WTC11 (cell line): ENCODE results near the gene FAM149B1.

ENCODE experiments used
- ZNF423 ChIP-seq: fragments of 250-450 bp; sonication (Bioruptor Pico); IDR thresholded peaks from 2 replicates; pipeline ENCODE4 v2.1.2; 2022; ENCODE audit warnings: mild to moderate bottlenecking, moderate library complexity
- TF ChIP-seq, protein P1 (sequence below): fragments of 200-600 bp; IDR thresholded peaks from 2 replicates; pipeline ENCODE4 v1.8.0; 2022; ENCODE audit warnings: antibody characterized with exemption
- TF ChIP-seq, protein P2 (sequence below): sonication (generic); formaldehyde crosslinking; IDR thresholded peaks from 2 replicates; pipeline ENCODE4 v1.8.1; 2022; ENCODE audit warnings: low read depth, missing genetic modification reagents, borderline replicate concordance
- TF ChIP-seq, protein P3 (sequence below): sonication (generic); formaldehyde crosslinking; IDR thresholded peaks from 2 replicates; pipeline ENCODE4 v1.8.0; 2023; ENCODE audit warnings: mild to moderate bottlenecking, missing genetic modification reagents
- TF ChIP-seq, protein P4 (sequence below): sonication (generic); formaldehyde crosslinking; IDR thresholded peaks from 2 replicates; pipeline ENCODE4 v1.8.1; 2023; ENCODE audit warnings: mild to moderate bottlenecking, missing genetic modification reagents, moderate library complexity

DNA sequence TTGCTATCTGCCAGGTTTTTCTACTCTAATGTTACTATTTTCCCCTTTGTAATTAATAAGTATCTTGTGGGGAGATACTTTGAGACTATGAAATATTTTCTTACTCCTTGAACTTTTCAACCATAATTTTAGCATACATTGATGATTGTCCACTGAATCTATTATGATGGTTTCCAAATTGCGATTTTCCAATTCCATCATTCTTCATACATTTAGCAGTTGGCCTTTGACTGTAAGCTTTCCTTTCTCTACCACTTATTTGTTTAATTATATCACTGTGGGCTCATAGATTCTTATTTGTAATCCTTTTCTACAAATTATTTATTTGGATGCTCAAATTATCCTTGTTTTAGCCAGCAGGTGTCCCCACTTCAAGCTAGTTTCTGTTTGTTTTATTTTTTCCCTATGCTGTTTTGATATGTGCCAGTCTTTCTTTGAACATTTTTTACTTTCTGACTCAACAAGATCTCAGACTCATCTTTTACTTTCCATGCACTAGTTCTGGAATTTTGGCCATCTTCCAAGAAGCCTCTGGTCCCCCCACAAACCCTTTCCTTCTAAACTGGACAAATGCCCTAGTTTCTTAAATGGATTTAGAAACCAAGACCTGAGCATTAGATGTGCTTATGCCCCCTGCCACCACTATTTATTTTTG is 95.9 kb downstream of the FAM149B1 start:
- TF ChIP-seq, protein P1, sequence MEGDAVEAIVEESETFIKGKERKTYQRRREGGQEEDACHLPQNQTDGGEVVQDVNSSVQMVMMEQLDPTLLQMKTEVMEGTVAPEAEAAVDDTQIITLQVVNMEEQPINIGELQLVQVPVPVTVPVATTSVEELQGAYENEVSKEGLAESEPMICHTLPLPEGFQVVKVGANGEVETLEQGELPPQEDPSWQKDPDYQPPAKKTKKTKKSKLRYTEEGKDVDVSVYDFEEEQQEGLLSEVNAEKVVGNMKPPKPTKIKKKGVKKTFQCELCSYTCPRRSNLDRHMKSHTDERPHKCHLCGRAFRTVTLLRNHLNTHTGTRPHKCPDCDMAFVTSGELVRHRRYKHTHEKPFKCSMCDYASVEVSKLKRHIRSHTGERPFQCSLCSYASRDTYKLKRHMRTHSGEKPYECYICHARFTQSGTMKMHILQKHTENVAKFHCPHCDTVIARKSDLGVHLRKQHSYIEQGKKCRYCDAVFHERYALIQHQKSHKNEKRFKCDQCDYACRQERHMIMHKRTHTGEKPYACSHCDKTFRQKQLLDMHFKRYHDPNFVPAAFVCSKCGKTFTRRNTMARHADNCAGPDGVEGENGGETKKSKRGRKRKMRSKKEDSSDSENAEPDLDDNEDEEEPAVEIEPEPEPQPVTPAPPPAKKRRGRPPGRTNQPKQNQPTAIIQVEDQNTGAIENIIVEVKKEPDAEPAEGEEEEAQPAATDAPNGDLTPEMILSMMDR, result 0 out of 2 replicates have a peak, but pooled peaks have one; percentile 24
- TF ChIP-seq ZNF423 (CRISPR knock-in tag), result no peak
- TF ChIP-seq, protein P2, sequence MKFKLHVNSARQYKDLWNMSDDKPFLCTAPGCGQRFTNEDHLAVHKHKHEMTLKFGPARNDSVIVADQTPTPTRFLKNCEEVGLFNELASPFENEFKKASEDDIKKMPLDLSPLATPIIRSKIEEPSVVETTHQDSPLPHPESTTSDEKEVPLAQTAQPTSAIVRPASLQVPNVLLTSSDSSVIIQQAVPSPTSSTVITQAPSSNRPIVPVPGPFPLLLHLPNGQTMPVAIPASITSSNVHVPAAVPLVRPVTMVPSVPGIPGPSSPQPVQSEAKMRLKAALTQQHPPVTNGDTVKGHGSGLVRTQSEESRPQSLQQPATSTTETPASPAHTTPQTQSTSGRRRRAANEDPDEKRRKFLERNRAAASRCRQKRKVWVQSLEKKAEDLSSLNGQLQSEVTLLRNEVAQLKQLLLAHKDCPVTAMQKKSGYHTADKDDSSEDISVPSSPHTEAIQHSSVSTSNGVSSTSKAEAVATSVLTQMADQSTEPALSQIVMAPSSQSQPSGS (CRISPR knock-in tag), result no peak
- TF ChIP-seq, protein P3, sequence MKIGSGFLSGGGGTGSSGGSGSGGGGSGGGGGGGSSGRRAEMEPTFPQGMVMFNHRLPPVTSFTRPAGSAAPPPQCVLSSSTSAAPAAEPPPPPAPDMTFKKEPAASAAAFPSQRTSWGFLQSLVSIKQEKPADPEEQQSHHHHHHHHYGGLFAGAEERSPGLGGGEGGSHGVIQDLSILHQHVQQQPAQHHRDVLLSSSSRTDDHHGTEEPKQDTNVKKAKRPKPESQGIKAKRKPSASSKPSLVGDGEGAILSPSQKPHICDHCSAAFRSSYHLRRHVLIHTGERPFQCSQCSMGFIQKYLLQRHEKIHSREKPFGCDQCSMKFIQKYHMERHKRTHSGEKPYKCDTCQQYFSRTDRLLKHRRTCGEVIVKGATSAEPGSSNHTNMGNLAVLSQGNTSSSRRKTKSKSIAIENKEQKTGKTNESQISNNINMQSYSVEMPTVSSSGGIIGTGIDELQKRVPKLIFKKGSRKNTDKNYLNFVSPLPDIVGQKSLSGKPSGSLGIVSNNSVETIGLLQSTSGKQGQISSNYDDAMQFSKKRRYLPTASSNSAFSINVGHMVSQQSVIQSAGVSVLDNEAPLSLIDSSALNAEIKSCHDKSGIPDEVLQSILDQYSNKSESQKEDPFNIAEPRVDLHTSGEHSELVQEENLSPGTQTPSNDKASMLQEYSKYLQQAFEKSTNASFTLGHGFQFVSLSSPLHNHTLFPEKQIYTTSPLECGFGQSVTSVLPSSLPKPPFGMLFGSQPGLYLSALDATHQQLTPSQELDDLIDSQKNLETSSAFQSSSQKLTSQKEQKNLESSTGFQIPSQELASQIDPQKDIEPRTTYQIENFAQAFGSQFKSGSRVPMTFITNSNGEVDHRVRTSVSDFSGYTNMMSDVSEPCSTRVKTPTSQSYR (CRISPR knock-in tag), result no peak
- TF ChIP-seq, protein P4, sequence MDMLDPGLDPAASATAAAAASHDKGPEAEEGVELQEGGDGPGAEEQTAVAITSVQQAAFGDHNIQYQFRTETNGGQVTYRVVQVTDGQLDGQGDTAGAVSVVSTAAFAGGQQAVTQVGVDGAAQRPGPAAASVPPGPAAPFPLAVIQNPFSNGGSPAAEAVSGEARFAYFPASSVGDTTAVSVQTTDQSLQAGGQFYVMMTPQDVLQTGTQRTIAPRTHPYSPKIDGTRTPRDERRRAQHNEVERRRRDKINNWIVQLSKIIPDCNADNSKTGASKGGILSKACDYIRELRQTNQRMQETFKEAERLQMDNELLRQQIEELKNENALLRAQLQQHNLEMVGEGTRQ (CRISPR knock-in tag), result no peak
